ENCODE data around the gene C2CD2L.
"Not testable (repeated sequence)": the region's sequence is repeated elsewhere in the genome, so short reads cannot be mapped to it uniquely, and the experiment has no call there.

The C2CD2L gene
- 35.4 to 50.9 (median 43.9) reads per million in 3 donors for total RNA-seq

DNA sequence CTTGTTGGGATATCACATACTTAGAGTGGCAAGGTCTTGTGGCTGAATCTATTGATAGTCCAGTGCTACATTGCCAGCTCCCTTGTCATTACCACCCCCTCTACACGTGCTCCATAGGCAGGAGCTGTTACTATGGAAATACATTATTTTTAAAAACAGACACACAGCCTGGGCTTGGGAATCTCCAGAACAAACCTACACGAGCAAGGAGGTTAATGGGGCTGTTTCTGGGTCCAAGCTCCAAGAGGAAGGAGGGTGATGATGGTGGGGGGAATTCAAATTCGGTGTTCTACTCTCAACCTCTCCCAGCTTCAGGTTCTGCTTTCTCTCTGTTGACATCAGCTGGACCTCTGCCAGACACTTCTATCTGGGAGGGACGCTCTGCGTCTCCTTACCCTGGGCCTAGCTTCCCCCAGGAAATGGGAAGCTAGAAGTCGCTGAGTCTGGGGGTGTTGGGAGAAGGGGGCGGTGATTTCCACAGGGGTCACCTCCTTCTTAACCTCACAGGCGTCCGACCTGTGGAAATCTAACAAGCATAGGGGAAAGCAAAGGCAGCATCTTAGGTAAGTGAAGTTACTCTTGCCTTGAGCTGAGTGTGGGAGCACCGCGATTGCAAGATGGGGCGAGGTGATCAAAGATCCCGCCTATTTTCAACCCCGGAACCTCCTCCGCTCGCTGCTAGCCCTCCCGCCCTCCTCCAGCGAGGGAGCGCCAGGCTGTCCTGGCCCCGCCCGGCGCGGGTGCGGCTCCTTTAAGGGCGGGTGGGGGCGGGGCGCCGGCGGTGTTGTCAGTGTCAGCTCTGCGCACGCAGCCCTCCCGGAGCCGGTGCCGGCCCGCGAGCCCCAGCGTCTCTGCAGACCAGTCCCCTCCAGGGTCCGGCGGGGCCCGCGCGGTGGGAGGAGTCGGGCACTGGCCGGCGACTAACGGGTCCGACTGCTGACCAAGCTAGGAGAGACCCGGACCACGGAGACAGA, at the start of gene C2CD2L:
C2CD2L (plus strand) TSS at position 781 of the 974 bp plus-strand sequence. CDS start 398 bp downstream, outside the sequence.
- Histone ChIP-seq H3K27ac (ENCODE audit: insufficient read depth, low read length, poor library complexity, severe bottlenecking) (peak within 1 kb of the TSS; percentile 73), H3K4me1 (ENCODE audit: control insufficient read depth, insufficient read depth, low read length, poor library complexity, severe bottlenecking) (peaks cover 28% of the 10 kb centered on the region), H3K4me3 (ENCODE audit: insufficient read depth, low read depth, low read length, poor library complexity, severe bottlenecking) (peak within 1 kb of the TSS; percentile 95)

DNA sequence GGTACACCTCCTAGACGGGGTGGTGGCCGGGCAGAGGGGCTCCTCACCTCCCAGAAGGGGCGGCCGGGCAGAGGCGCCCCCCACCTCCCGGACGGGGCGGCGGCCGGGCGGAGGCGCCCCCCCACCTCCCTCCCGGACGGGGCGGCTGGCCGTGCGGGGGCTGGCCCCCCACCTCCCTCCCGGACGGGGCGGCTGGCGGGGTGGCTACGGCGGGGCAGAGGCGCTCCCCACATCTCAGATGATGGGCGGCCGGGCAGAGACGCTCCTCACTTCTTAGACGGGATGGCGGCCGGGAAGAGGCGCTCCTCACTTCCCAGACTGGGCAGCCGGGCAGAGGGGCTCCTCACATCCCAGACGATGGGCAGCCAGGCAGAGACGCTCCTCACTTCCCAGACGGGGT, 48.0 kb upstream of the C2CD2L start:
- not testable (repeated sequence) for DNase-seq; H3K27ac ChIP-seq (ENCODE audit: insufficient read depth, low read length, poor library complexity, severe bottlenecking); H3K36me3 ChIP-seq (ENCODE audit: control insufficient read depth, insufficient read depth, low read length); H3K27me3 ChIP-seq (replicated peaks; ENCODE audit: control insufficient read depth, insufficient read depth, low read length, poor library complexity, severe bottlenecking); H3K4me3 ChIP-seq (ENCODE audit: insufficient read depth, low read depth, low read length, poor library complexity, severe bottlenecking); H3K9me3 ChIP-seq (ENCODE audit: control insufficient read depth, low read length)
- peaks cover 22% of the 10 kb centered on the region for H3K4me1 ChIP-seq (ENCODE audit: control insufficient read depth, insufficient read depth, low read length, poor library complexity, severe bottlenecking)

More for the DNA sequence above, at the start of gene C2CD2L:
- Histone ChIP-seq H3K9me3 (ENCODE audit: control insufficient read depth, low read length) (no peaks in the 10 kb centered on the region), H3K27me3 (replicated peaks; ENCODE audit: control insufficient read depth, insufficient read depth, low read length, poor library complexity, severe bottlenecking) (no peaks in the 10 kb centered on the region), H3K36me3 (ENCODE audit: control insufficient read depth, insufficient read depth, low read length) (peaks cover 14% of the 10 kb centered on the region)
- peak; percentile 76 to 84 (median 83) for DNase-seq

DNA sequence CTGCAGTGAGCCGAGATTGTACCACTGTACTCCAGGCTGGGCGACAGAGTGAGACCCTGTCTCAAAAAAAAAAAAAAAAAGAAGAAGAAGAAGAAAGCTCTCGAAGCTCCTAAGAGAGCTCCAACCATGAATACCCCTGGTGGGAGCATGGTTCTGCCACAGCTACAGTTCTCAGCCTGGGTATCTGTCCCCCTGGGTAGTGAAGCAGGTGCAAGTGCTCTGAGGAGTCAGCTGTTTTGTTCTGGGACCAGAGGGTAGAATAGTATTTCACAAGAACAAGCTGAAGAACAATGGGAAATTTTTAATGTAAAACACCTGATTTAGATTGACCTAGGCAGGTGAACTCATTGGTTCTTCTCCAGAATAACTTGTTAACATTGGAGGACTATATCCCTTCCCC, 45.9 kb upstream of the C2CD2L start:
- Histone ChIP-seq H3K36me3 (ENCODE audit: control insufficient read depth, insufficient read depth, low read length) (no peaks in the 10 kb centered on the region), H3K9me3 (ENCODE audit: control insufficient read depth, low read length) (no peaks in the 10 kb centered on the region)

DNA sequence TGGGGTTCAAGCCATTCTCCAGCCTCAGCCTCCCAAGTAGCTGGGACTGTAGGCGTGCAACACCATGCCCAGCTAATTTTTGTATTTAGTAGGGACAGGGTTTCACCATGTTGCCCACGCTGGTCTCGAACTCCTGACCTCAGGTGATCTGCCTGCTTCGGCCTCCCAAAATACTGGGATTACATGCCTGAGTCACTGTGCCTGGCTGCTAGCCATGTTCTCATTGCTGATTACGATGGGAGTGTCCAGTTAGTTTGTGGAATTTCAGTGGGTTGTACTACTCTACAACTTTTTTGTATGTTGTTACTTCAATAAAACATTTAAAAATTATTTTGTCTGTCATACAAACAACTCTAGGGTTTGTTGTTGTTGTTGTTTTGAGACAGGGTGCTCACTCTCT, 44.4 kb upstream of the C2CD2L start:
- Histone ChIP-seq H3K36me3 (ENCODE audit: control insufficient read depth, insufficient read depth, low read length) (no peaks in the 10 kb centered on the region), H3K4me1 (ENCODE audit: control insufficient read depth, insufficient read depth, low read length, poor library complexity, severe bottlenecking) (peaks cover 11% of the 10 kb centered on the region), H3K4me3 (ENCODE audit: insufficient read depth, low read depth, low read length, poor library complexity, severe bottlenecking) (no peak overlapping the region), H3K9me3 (ENCODE audit: control insufficient read depth, low read length) (no peaks in the 10 kb centered on the region), H3K27ac (ENCODE audit: insufficient read depth, low read length, poor library complexity, severe bottlenecking) (no peak overlapping the region), H3K27me3 (replicated peaks; ENCODE audit: control insufficient read depth, insufficient read depth, low read length, poor library complexity, severe bottlenecking) (no peaks in the 10 kb centered on the region)
- DNase-seq: no peak

More for the DNA sequence above, 45.9 kb upstream of the C2CD2L start:
- H3K27ac ChIP-seq (ENCODE audit: insufficient read depth, low read length, poor library complexity, severe bottlenecking): no peak overlapping the region
- DNase-seq: no peak
- no peak overlapping the region for H3K4me3 ChIP-seq (ENCODE audit: insufficient read depth, low read depth, low read length, poor library complexity, severe bottlenecking)
- H3K4me1 ChIP-seq (ENCODE audit: control insufficient read depth, insufficient read depth, low read length, poor library complexity, severe bottlenecking): peaks cover 13% of the 10 kb centered on the region
- no peaks in the 10 kb centered on the region for H3K27me3 ChIP-seq (replicated peaks; ENCODE audit: control insufficient read depth, insufficient read depth, low read length, poor library complexity, severe bottlenecking)

DNA sequence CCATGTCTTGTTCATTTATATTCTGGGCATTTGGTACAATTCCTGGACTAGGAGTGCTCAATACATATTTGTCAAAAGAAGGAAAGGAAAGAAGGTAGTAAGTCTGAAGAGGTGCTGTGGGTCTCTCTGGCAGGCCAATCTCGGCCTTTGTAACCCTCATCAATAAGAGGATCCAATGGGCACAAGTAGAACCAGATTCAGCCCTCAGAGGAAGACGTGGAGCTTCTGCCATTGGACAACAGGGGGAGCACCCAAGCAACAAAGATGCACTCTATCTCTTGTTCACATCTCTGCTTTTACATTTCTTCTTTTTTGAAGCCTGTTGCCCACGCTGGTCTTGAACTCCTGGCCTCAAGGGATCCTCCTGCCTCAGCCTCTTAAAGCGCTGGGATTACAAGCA, 41.8 kb upstream of the C2CD2L start:
- peak in 1 of 3 donors; percentile 17 for DNase-seq
- Histone ChIP-seq H3K27ac (ENCODE audit: insufficient read depth, low read length, poor library complexity, severe bottlenecking) (no peak overlapping the region), H3K36me3 (ENCODE audit: control insufficient read depth, insufficient read depth, low read length) (peaks cover 3% of the 10 kb centered on the region), H3K4me1 (ENCODE audit: control insufficient read depth, insufficient read depth, low read length, poor library complexity, severe bottlenecking) (peaks cover 11% of the 10 kb centered on the region), H3K4me3 (ENCODE audit: insufficient read depth, low read depth, low read length, poor library complexity, severe bottlenecking) (no peak overlapping the region), H3K9me3 (ENCODE audit: control insufficient read depth, low read length) (no peaks in the 10 kb centered on the region), H3K27me3 (replicated peaks; ENCODE audit: control insufficient read depth, insufficient read depth, low read length, poor library complexity, severe bottlenecking) (no peaks in the 10 kb centered on the region)

DNA sequence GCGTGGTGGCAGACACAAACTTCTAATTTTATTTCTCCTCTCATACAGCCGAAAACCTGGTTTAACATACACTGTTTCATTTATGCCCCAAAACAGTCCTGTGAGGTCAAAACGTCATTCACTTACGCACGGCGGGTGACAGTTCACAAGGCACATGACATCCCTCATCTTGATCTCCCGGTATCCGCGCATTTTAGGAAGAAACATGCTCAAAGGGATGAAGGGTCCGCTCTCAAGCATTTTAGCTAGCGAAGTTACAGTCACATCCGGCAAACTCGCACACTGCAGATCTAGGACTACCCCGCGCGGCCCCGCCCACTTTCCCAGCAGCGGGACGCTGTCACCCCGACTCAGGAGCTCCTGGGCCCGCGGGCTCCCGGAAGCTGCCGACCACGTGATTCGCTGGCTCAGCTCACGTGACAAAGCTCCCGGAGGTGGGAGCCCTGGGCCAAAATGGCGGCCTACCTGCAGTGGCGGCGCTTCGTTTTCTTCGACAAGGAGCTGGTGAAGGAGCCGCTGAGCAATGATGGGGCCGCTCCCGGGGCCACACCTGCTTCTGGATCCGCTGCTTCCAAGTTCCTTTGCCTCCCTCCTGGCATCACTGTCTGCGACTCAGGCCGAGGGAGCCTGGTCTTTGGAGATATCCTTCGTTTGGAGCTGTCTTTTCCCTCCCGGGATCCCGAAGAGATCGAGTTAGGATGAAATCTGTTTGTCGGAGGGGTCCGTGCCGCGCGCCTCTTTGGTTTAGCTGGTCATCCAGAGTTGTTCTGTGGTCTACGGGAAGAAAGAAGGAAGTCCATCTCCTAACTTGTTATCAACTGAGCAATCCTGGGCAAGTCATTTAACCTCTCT, 39.5 kb upstream of the C2CD2L start, which contains the start of gene VPS11:
VPS11 (plus strand) TSS at position 448 of the 852 bp plus-strand sequence; CDS start at position 454, 6 bp downstream.
- Histone ChIP-seq H3K27me3 (replicated peaks; ENCODE audit: control insufficient read depth, insufficient read depth, low read length, poor library complexity, severe bottlenecking) (no peaks in the 10 kb centered on the region), H3K36me3 (ENCODE audit: control insufficient read depth, insufficient read depth, low read length) (peaks cover 20% of the 10 kb centered on the region), H3K4me3 (ENCODE audit: insufficient read depth, low read depth, low read length, poor library complexity, severe bottlenecking) (peak within 1 kb of the TSS; percentile 68), H3K27ac (ENCODE audit: insufficient read depth, low read length, poor library complexity, severe bottlenecking) (peak within 1 kb of the TSS; percentile 89), H3K9me3 (ENCODE audit: control insufficient read depth, low read length) (no peaks in the 10 kb centered on the region), H3K4me1 (ENCODE audit: control insufficient read depth, insufficient read depth, low read length, poor library complexity, severe bottlenecking) (peaks cover 11% of the 10 kb centered on the region)
- peak; percentile 96 to 98 (median 96) for DNase-seq

DNA sequence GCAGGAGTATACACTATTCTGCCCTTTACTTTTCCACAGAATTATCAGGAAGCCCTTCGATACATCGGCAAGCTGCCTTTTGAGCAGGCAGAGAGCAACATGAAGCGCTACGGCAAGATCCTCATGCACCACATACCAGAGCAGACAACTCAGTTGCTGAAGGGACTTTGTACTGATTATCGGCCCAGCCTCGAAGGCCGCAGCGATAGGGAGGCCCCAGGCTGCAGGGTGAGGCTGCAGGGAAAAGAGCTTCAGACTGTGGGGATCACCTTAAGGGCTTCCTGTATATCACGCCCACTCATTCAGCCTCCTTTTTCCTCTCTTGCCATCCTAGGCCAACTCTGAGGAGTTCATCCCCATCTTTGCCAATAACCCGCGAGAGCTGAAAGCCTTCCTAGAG, 29.3 kb upstream of the C2CD2L start:
- H3K9me3 ChIP-seq (ENCODE audit: control insufficient read depth, low read length): no peaks in the 10 kb centered on the region
- no peaks in the 10 kb centered on the region for H3K27me3 ChIP-seq (replicated peaks; ENCODE audit: control insufficient read depth, insufficient read depth, low read length, poor library complexity, severe bottlenecking)
- no peaks in the 10 kb centered on the region for H3K4me1 ChIP-seq (ENCODE audit: control insufficient read depth, insufficient read depth, low read length, poor library complexity, severe bottlenecking)
- no peak for DNase-seq
- peaks cover 72% of the 10 kb centered on the region for H3K36me3 ChIP-seq (ENCODE audit: control insufficient read depth, insufficient read depth, low read length)
- H3K4me3 ChIP-seq (ENCODE audit: insufficient read depth, low read depth, low read length, poor library complexity, severe bottlenecking): no peak overlapping the region
- H3K27ac ChIP-seq (ENCODE audit: insufficient read depth, low read length, poor library complexity, severe bottlenecking): no peak overlapping the region

DNA sequence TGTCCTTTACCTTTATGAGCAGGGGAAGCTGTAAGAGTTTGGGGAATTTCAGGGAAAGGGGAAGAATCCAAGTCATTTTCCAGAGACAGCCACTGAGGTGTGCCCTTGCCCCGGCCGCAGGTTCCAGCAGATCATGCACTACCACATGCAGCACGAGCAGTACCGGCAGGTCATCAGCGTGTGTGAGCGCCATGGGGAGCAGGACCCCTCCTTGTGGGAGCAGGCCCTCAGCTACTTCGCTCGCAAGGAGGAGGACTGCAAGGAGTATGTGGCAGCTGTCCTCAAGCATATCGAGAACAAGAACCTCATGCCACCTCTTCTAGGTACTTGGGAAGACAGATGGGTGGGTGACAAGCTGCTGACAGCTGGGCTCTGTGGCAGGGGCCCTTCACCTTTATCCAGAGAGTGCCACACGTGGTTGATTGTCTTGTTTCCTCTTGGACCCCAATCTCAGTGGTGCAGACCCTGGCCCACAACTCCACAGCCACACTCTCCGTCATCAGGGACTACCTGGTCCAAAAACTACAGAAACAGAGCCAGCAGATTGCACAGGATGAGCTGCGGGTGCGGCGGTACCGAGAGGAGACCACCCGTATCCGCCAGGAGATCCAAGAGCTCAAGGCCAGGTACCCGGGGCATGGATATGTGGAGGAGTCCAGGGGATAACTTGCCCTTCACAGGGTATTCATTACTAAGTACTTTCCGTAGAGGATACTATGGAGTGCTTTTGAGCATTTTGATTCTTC, 28.3 kb upstream of the C2CD2L start:
- no peak overlapping the region for H3K27ac ChIP-seq (ENCODE audit: insufficient read depth, low read length, poor library complexity, severe bottlenecking)
- no peak for DNase-seq
- no peaks in the 10 kb centered on the region for H3K4me1 ChIP-seq (ENCODE audit: control insufficient read depth, insufficient read depth, low read length, poor library complexity, severe bottlenecking)
- no peaks in the 10 kb centered on the region for H3K9me3 ChIP-seq (ENCODE audit: control insufficient read depth, low read length)
- peaks cover 62% of the 10 kb centered on the region for H3K36me3 ChIP-seq (ENCODE audit: control insufficient read depth, insufficient read depth, low read length)
- H3K4me3 ChIP-seq (ENCODE audit: insufficient read depth, low read depth, low read length, poor library complexity, severe bottlenecking): no peak overlapping the region
- H3K27me3 ChIP-seq (replicated peaks; ENCODE audit: control insufficient read depth, insufficient read depth, low read length, poor library complexity, severe bottlenecking): no peaks in the 10 kb centered on the region

DNA sequence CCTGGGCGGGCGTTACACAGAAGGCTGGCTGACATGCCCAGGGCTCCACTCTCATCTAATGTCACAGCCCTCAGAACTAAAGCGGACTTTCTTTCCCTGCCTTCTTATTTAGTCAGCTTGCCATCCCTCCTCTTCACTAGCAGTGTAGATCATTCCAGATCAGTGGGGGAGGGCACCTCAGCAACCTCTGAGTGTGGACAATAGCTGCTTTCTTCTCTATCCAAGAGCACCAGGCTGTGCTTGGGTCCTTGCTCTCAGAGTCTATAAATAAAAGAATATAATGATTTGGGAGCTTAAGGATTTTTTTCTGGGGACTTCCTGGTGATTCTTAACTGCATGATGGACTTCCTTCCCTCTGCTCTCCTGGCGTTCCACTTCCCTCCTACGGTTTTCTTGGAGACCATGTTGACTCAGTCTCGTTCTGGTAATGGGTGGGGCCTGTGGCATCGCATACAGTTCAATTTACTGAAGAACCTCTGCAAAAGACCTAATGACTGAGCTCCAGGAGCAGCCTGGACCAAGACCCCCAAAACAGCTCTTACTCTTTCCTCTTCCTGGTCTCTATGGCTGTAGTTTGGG, 25.4 kb upstream of the C2CD2L start:
- no peak overlapping the region for H3K27ac ChIP-seq (ENCODE audit: insufficient read depth, low read length, poor library complexity, severe bottlenecking)
- DNase-seq: no peak
- H3K36me3 ChIP-seq (ENCODE audit: control insufficient read depth, insufficient read depth, low read length): peaks cover 48% of the 10 kb centered on the region
- H3K4me3 ChIP-seq (ENCODE audit: insufficient read depth, low read depth, low read length, poor library complexity, severe bottlenecking): no peak overlapping the region
- H3K27me3 ChIP-seq (replicated peaks; ENCODE audit: control insufficient read depth, insufficient read depth, low read length, poor library complexity, severe bottlenecking): no peaks in the 10 kb centered on the region
- no peaks in the 10 kb centered on the region for H3K9me3 ChIP-seq (ENCODE audit: control insufficient read depth, low read length)
- peaks cover 6% of the 10 kb centered on the region for H3K4me1 ChIP-seq (ENCODE audit: control insufficient read depth, insufficient read depth, low read length, poor library complexity, severe bottlenecking)
